Neural cell (in vitro differentiated cells): ENCODE data around the gene SLC19A1.

Experiments
- CTCF ChIP-seq: fragments of 450-650 bp; IDR thresholded peaks from 2 replicates; pipeline ENCODE4 v1.5.1; 2014; ENCODE audit warnings: antibody characterized with exemption, mild to moderate bottlenecking, moderate library complexity; ENCODE audit not compliant: poor library complexity, severe bottlenecking
- EP300 ChIP-seq: fragments of 450-650 bp; conservative IDR thresholded peaks from 2 replicates; pipeline ENCODE4 v1.6.1; 2014; ENCODE audit warnings: antibody characterized with exemption, mild to moderate bottlenecking, moderate library complexity; ENCODE audit not compliant: poor library complexity, severe bottlenecking
- EZH2 ChIP-seq: fragments of 200-600, 300-800 bp; shearing (Covaris generic), sonication (generic); IDR thresholded peaks from 2 replicates; pipeline ENCODE4 v1.6.1; 2014; ENCODE audit warnings: antibody characterized with exemption, low read length, borderline replicate concordance, mild to moderate bottlenecking; ENCODE audit not compliant: insufficient read depth, poor library complexity, severe bottlenecking
- MXI1 ChIP-seq: fragments of 450-650 bp; conservative IDR thresholded peaks from 2 replicates; pipeline ENCODE4 v1.6.1; 2014; ENCODE audit warnings: antibody characterized with exemption, mild to moderate bottlenecking; ENCODE audit not compliant: poor library complexity, severe bottlenecking
- POLR2AphosphoS5 ChIP-seq: IDR thresholded peaks from 2 replicates; pipeline ENCODE4 v1.6.1; 2012

- TF ChIP-seq POLR2AphosphoS5, result no peak
- no peak for TF ChIP-seq CTCF
- TF ChIP-seq EP300, result no peak
- no peak for TF ChIP-seq MXI1
- no peak for TF ChIP-seq EZH2
These were observed 80.9 kb downstream of the SLC19A1 start for GRCh38 chr21:45461369-45461750.
